Measurements from ENCODE around the gene PRICKLE4.

- TF ChIP-seq, protein P1, sequence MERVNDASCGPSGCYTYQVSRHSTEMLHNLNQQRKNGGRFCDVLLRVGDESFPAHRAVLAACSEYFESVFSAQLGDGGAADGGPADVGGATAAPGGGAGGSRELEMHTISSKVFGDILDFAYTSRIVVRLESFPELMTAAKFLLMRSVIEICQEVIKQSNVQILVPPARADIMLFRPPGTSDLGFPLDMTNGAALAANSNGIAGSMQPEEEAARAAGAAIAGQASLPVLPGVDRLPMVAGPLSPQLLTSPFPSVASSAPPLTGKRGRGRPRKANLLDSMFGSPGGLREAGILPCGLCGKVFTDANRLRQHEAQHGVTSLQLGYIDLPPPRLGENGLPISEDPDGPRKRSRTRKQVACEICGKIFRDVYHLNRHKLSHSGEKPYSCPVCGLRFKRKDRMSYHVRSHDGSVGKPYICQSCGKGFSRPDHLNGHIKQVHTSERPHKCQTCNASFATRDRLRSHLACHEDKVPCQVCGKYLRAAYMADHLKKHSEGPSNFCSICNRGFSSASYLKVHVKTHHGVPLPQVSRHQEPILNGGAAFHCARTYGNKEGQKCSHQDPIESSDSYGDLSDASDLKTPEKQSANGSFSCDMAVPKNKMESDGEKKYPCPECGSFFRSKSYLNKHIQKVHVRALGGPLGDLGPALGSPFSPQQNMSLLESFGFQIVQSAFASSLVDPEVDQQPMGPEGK (CRISPR knock-in tag; IDR thresholded peaks at IDR 0.05; ENCODE audit: borderline replicate concordance) = no peak
- TF ChIP-seq TOX (CRISPR knock-in tag; IDR thresholded peaks at IDR 0.05; ENCODE audit: borderline replicate concordance) (no peak), ZC3H10 (CRISPR knock-in tag; IDR thresholded peaks at IDR 0.05) (no peak)
These were observed 10.1 kb upstream of the PRICKLE4 start for GRCh38 chr6:41770381-41771057.
